ENCODE results near the gene RTL5. TPM values are rescaled to one million over a fixed set of nuclear protein-coding genes. Genes with fewer than 3 reads are reported as not detected.

RTL5 gene
- total RNA-seq, 1 donor from 2014 or later = 2.4 TPM

DNA sequence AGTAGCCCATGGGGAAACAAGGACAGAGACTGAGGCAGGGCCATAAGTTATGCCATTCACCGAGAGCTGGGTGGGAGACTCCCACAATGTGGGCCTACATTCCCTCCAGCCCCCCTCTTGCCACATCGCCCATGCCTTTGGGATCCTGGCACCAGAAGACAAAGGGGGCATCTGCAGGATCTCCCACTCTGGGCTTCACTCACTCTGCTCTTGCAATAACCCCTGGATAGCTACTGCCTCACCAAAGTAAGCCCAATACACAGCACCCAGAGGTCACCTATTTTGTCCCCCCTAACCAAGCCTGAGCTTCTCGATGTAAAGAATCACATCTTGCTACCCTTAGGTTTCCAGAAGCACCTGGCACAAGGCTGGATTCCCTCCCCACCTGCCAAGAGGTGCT lies 741 bp upstream of the RTL5 start:
- no peak for ATAC-seq (ENCODE audit: poor library complexity)
- intact Hi-C loops (cut with DNase I) = no loop called here
- no peak for DNase-seq

DNA sequence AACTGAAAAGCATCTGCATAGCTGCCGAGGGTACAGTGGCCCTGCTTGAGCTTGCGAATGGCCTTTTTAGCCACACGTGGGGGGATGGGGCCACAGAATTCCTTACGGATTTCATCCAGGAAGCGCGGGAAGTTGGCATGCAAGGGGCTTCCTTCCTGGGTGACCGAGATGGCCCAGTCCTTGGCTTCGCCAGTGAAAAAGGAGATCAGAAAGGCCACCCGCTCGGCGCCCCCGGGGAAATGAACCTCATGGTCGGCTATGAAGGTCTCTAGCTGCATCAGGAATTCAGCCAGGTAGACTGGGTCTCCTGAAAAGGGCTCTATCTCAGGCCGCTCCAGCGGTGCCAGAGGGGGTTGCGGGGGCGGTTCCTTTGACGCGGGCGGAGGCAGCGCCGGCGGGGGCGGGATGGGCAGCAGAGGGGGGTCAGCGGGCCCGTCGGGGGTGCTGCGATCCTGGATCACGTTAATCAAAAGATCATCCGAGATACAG lies 909 bp downstream of the RTL5 start:
- intact Hi-C loops (cut with DNase I) = no loop called here
- no peak for ATAC-seq (ENCODE audit: poor library complexity)
- no peak for DNase-seq

- intact Hi-C loops (cut with DNase I) = no loop called here
- DNase-seq (no peak), ATAC-seq (ENCODE audit: poor library complexity) (no peak)
Measured at GRCh38 chrX:72130156-72130761, 1.5 kb downstream of the RTL5 start.

DNA sequence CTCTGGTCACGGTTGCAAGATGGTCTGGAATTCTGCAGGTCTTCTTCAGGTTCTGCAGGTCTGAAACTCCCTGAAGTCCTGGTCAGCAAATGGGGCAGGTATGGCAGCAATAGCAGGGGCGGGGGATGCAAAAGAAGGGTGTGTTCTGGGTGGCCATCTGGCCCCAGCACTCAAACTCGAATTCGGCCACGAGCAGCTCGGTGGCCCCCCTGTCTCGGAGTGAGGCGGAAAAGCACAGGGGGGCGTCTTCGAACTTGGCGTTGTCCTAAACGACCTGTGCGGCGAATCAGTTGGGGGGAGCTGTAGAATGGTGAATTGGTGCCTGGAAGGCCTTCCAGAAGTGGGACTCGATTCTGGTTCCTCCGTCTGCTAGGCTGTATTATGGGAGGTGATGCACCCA lies 2.1 kb downstream of the RTL5 start:
- ATAC-seq (ENCODE audit: poor library complexity) = no peak
- intact Hi-C loops (cut with DNase I) = loop anchor here (2.0 to 5.0 kb wide), 2 partner anchors 111 to 127 kb away; no protein-coding TSS in a partner anchor
- DNase-seq = no peak

- no peak for ATAC-seq (ENCODE audit: poor library complexity)
- DNase-seq = no peak
- intact Hi-C loops (cut with DNase I) = loop anchor here (2.0 to 5.0 kb wide), 2 partner anchors 110 to 127 kb away; no protein-coding TSS in a partner anchor
Measured at GRCh38 chrX:72128881-72129280, 2.8 kb downstream of the RTL5 start.

DNA sequence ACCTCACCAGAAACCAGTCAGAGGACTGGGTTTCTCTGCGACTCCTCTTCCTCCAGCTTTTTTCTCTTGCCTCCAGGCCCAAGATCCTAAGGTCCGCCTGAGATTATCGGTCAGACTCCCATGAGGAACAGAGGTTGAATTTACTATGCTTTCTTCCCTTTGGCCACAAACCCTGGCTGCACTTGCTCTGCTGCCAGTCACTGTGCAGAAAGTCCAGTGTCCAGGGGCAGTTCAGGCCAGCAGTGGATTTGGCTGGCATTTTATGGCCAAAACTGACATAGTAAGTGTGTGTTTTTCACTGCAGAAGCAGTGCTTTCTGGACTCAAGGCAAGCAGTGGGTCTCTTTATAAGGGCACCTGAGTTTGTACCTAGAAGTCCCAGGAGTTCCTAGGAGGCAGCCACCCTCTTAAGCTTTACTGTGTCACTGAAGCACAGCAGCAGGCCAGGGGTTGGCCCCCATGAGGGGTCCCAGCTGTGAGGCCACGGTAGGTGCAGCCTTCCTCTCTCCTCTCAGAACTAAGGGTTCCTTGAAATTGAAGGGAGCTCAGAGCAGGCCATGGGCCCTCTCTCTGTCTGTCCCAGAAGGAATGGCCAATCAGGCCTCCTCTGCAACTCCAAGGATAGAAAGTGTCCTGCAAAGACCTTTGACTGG lies 3.4 kb downstream of the RTL5 start:
- ATAC-seq (ENCODE audit: poor library complexity) (no peak), DNase-seq (no peak)
- intact Hi-C loops (cut with DNase I) = loop anchor here (2.0 to 5.0 kb wide), 2 partner anchors 110 to 126 kb away; no protein-coding TSS in a partner anchor

GRCh38 chrX:72127332-72127731 lies 4.4 kb downstream of the RTL5 start:
- no peak for ATAC-seq (ENCODE audit: poor library complexity)
- DNase-seq = no peak
- intact Hi-C loops (cut with DNase I) = loop anchor here (5.0 kb wide), 1 partner anchor 125 kb away; no protein-coding TSS in a partner anchor

GRCh38 chrX:72126539-72127140 lies 5.1 kb downstream of the RTL5 start:
- intact Hi-C loops (cut with DNase I) = loop anchor here (5.0 kb wide), 1 partner anchor 124 kb away; no protein-coding TSS in a partner anchor
- peak; percentile 87 for ATAC-seq (ENCODE audit: poor library complexity)
- DNase-seq = peak; percentile 89

DNA sequence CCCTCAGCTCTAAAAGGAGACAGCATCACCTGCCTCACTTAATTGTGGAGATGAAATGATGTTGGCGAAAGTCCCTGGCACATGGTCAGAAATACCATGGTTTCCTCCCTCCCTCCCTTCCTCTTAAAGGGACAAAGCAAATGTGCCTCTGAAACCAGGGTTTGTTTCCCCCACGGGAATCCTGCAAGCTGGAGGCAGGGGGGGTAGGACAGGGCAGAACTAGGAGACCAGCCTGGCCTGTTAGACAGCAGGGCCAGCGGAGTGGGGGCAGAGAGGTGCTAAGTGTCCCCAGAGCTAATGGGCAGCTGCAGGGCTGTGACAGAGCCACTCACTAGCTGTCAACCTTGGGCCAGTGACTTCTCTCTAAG lies 5.7 kb downstream of the RTL5 start:
- DNase-seq (peak; percentile 39), ATAC-seq (ENCODE audit: poor library complexity) (peak; percentile 8)
- intact Hi-C loops (cut with DNase I) = loop anchor here (5.0 kb wide), 1 partner anchor 124 kb away; no protein-coding TSS in a partner anchor

GRCh38 chrX:72125331-72126047 lies 6.2 kb downstream of the RTL5 start:
- DNase-seq (no peak), ATAC-seq (ENCODE audit: poor library complexity) (no peak)
- intact Hi-C loops (cut with DNase I) = loop anchor here (5.0 kb wide), 1 partner anchor 123 kb away; no protein-coding TSS in a partner anchor

DNA sequence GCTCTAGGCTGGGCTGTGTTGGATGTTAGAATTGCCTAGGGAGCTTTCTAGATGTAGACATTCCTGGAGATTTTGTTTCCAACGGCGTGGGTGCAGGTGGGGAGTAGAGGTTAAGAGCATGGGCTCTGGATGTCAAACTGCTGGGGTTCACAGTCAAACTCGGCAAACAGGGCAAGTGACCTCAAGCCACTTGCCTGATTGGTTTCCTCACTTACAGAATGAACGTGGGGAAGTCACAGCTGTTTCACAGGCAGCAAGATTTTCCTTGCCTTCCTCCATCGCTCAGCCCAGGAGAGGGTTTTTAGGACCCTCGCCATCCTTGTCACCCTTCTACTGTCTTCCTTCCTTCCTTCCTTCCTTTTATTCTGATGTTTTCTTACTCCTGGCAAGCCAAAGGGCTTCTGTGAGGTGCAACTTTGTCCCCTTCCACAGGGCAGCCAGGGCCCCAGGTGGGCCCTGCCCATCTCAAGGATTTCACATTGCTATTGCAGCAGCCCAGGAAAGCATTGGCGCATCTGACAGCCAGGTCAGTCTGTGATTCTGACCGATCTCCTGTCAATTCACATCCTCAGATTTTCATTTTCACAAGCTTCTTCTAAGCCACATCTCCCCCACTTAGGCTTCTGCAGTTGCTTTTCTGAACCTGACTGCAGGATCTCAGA lies 7.0 kb downstream of the RTL5 start:
- DNase-seq (no peak), ATAC-seq (ENCODE audit: poor library complexity) (no peak)
- intact Hi-C loops (cut with DNase I) = loop anchor here (5.0 kb wide), 1 partner anchor 122 kb away; no protein-coding TSS in a partner anchor

DNA sequence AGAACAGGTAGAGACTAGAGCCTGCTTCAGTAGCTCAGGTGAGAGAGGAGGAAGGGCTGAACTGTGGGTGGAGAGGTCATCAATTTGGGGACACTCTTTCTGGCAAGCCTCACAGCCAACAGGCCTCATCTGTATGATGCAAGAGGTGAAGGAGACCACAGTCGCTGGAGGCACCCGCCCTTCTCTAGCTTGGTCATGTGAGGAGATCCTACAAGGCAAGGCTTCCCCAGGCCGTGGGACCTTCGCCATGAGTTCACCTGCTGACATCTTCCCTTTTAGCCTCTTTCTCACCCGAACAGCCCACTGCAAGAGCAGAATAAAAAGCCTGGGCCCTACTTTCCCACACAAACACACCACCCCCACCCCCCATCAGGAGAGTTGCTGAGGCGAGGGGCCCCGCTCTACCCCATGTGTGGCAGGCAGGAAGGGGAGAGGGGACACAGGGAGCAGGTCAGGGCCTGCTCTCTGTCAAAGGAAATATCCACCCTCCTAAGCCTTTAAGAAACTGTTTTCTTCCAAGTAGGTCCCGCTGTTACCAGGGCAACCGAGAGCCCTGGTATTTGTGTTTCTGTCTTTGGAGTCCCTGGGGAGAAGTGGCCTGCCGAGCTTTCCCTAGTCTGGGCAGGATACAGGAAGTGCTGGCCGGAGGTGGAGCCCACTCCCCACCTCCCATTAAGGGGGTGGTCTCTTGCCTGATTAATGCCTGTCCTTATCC lies 8.1 kb downstream of the RTL5 start:
- intact Hi-C loops (cut with DNase I) = no loop called here
- DNase-seq = peak; percentile 68
- peak; percentile 8 for ATAC-seq (ENCODE audit: poor library complexity)

- intact Hi-C loops (cut with DNase I) = no loop called here
- ATAC-seq (ENCODE audit: poor library complexity) (no peak), DNase-seq (no peak)
Measured at GRCh38 chrX:72122621-72123337, 8.9 kb downstream of the RTL5 start.

DNA sequence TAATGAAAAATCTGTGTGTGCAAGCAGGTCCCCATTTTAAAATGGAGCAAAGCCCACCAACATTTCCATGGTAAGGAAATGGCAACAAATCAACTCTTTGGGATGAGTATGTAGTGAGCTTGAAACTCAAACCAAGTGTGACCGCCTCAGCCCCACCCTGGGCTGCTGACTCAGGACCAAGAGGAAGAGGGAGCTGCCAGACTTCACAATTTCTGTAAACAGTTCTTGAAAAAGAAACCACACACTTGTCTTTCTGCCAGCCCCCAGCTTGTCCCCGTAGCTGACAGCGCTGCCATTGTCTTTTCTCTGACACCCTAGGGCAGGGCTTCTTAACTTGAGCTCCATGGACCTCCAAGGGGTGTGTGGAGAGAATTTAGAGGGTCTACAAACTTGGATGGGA lies 10.3 kb downstream of the RTL5 start:
- peak; percentile 79 for ATAC-seq (ENCODE audit: poor library complexity)
- peak; percentile 77 for DNase-seq
- intact Hi-C loops (cut with DNase I) = no loop called here

DNA sequence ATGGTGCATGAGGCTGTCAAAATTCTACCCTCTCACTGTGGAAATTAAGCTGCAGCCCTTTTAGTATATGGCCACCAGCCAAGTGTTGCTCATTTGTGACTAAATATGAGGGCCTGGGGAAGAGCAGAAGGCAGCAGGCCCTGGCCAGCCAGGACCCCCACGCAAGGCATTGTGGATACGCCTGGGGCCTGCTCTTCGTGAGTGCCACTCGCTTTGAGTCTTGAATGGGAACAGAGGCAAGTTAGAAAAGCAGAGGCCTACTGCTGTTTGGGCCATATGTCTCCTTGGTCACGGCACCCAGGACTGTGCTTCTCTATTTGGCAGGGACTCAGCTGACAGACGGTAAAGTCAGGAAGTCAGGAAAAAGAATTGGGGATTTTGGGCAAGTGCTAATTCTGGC lies 10.9 kb downstream of the RTL5 start:
- intact Hi-C loops (cut with DNase I) = no loop called here
- ATAC-seq (ENCODE audit: poor library complexity) (no peak), DNase-seq (no peak)

GRCh38 chrX:72117636-72118210 lies 14.0 kb downstream of the RTL5 start:
- DNase-seq = no peak
- ATAC-seq (ENCODE audit: poor library complexity) = no peak
- intact Hi-C loops (cut with DNase I) = no loop called here

- intact Hi-C loops (cut with DNase I) = no loop called here
- no peak for DNase-seq
Measured at GRCh38 chrX:72115380-72115779, 16.3 kb downstream of the RTL5 start.

More at GRCh38 chrX:72115380-72115779, 16.3 kb downstream of the RTL5 start:
- no peak for ATAC-seq (ENCODE audit: poor library complexity)

All from Right ventricle myocardium superior (tissue), 1 donor.